Naive thymus-derived CD8-positive, alpha-beta T cell (primary cell): Measurements from ENCODE around the gene AKAP17A. TPM values are rescaled to one million over a fixed set of nuclear protein-coding genes. Genes with fewer than 3 reads are reported as not detected.
"Not testable (repeated sequence)": the region's sequence is repeated elsewhere in the genome, so short reads cannot be mapped to it uniquely, and the experiment has no call there.

ENCODE experiments used
- ATAC-seq, 2 donors: fragments of 150-1000 bp; cut with Tn5 transposase in 1 of 2; sonication (Bioruptor Pico), chemical (Tn5 transposase) in 1 of 2; 1 replicate in 1 of 2; 2 replicates in 1 of 2; pipeline ENCODE4 v1.10.0; 2021; ENCODE audit warnings: mild to moderate bottlenecking in 2 of 2, moderate library complexity in 2 of 2
- POLR2A ChIA-PET: fragments of 350-600 bp; sonication (Branson Sonifier 250); formaldehyde crosslinking; loops from one replicate; lab custom pipeline; 2021; ENCODE audit warnings: antibody characterized with exemption; lab: Charles Lee
- DNase-seq, 10 donors: peaks; one replicate each; pipeline versions ENCODE4 v3.0.0 to v3.0.0-alpha.2; 2020 to 2022
- H3K27ac Mint-ChIP-seq, 10 donors: one replicate each; pipeline ENCODE4 v1.8.0; 2020 to 2022; ENCODE audit warnings: mild to moderate bottlenecking in 10 of 10, mixed read lengths in 10 of 10, moderate library complexity in 4 of 10, inconsistent platforms in 1 of 10
- H3K27me3 Mint-ChIP-seq, 5 donors: one replicate each; pipeline ENCODE4 v1.8.0; 2021 to 2022; ENCODE audit warnings: mixed read lengths in 5 of 5
- H3K36me3 Mint-ChIP-seq, 3 donors: one replicate each; pipeline ENCODE4 v1.8.0; 2020 to 2022; ENCODE audit warnings: mixed read lengths in 3 of 3, mild to moderate bottlenecking in 2 of 3, inconsistent platforms in 1 of 3
- H3K4me1 Mint-ChIP-seq, 4 donors: one replicate each; pipeline ENCODE4 v1.8.0; 2021 to 2022; ENCODE audit warnings: mixed read lengths in 4 of 4
- H3K4me3 Mint-ChIP-seq, 10 donors: one replicate each; pipeline ENCODE4 v1.8.0; 2020 to 2022; ENCODE audit warnings: mild to moderate bottlenecking in 10 of 10, mixed read lengths in 10 of 10, moderate library complexity in 6 of 10, inconsistent platforms in 1 of 10
- H3K9me3 Mint-ChIP-seq, 9 donors: one replicate each; pipeline ENCODE4 v1.8.0; 2020 to 2022; ENCODE audit warnings: mixed read lengths in 9 of 9, mild to moderate bottlenecking in 3 of 9, inconsistent platforms in 1 of 9, moderate library complexity in 1 of 9
- polyA plus RNA-seq, 3 donors: library from polyadenylated mRNA; unstranded; fragments of 300-500 nt; fragmentation: Illumina TruSeq; gene quantifications; one replicate each; pipeline ENCODE4 v1.2.3, GENCODE V29; 2021
- total RNA-seq, 8 experiments: library from RNA in 2 of 8; stranded (reverse) in 2 of 8; gene quantifications; one replicate each; pipeline ENCODE4 v1.2.3 and lab custom pipeline; 2021 to 2026

The AKAP17A gene
- total and polyA plus RNA-seq, 5 experiments from 2014 or later = 16.8 to 159 (median 56.3) TPM

GRCh38 chrX:1618689-1619088 lies 27.3 kb downstream of the AKAP17A start:
- no peak for DNase-seq
- ATAC-seq = no peak
- POLR2A ChIA-PET = no interaction called here
- H3K27me3 Mint-ChIP-seq = no peaks in the 10 kb centered on the region
- H3K9me3 Mint-ChIP-seq = no peaks in the 10 kb centered on the region
- H3K4me1 Mint-ChIP-seq = peaks cover 0 to 21% (median 8%) of the 10 kb centered on the region in 4 donors
- peak overlapping the region in 1 of 10 donors; percentile 87 for H3K27ac Mint-ChIP-seq
- no peak overlapping the region for H3K4me3 Mint-ChIP-seq
- H3K36me3 Mint-ChIP-seq = no peaks in the 10 kb centered on the region

- no peak for DNase-seq
- Mint-ChIP-seq H3K36me3 (no peaks in the 10 kb centered on the region), H3K9me3 (no peaks in the 10 kb centered on the region), H3K27me3 (no peaks in the 10 kb centered on the region), H3K4me1 (peaks cover 0 to 24% (median 10%) of the 10 kb centered on the region in 4 donors), H3K27ac (peak overlapping the region in 3 of 10 donors; percentile 54 to 82 (median 60)), H3K4me3 (no peak overlapping the region)
- POLR2A ChIA-PET = no interaction called here
- ATAC-seq = no peak
Measured at GRCh38 chrX:1623691-1624090, 32.3 kb downstream of the AKAP17A start.

- H3K36me3 Mint-ChIP-seq, H3K9me3 Mint-ChIP-seq, H3K27me3 Mint-ChIP-seq, POLR2A ChIA-PET, DNase-seq, ATAC-seq, H3K4me3 Mint-ChIP-seq: not testable (repeated sequence)
- Mint-ChIP-seq H3K27ac (peak overlapping the region in 3 of 10 donors; percentile 54 to 82 (median 60)), H3K4me1 (peaks cover 0 to 22% (median 10%) of the 10 kb centered on the region in 4 donors)
Measured at GRCh38 chrX:1624158-1624860, 32.9 kb downstream of the AKAP17A start.

GRCh38 chrX:1624861-1625215 lies 33.4 kb downstream of the AKAP17A start:
- DNase-seq, H3K4me3 Mint-ChIP-seq, H3K36me3 Mint-ChIP-seq, H3K9me3 Mint-ChIP-seq, ATAC-seq, POLR2A ChIA-PET, H3K27me3 Mint-ChIP-seq: not testable (repeated sequence)
- H3K27ac Mint-ChIP-seq = peak overlapping the region in 1 of 10 donors; percentile 37
- peaks cover 0 to 22% (median 12%) of the 10 kb centered on the region in 4 donors for H3K4me1 Mint-ChIP-seq

GRCh38 chrX:1629244-1629643 lies 37.8 kb downstream of the AKAP17A start:
- no peak for DNase-seq
- POLR2A ChIA-PET = no interaction called here
- ATAC-seq = no peak
- Mint-ChIP-seq H3K9me3 (no peaks in the 10 kb centered on the region), H3K27ac (peak overlapping the region in 3 of 10 donors; percentile 42 to 80 (median 54)), H3K4me3 (no peak overlapping the region), H3K36me3 (no peaks in the 10 kb centered on the region), H3K4me1 (peaks cover 0 to 9% (median 0%) of the 10 kb centered on the region in 4 donors), H3K27me3 (no peaks in the 10 kb centered on the region)

GRCh38 chrX:1646009-1646408 lies 54.6 kb downstream of the AKAP17A start:
- no peaks in the 10 kb centered on the region for H3K36me3 Mint-ChIP-seq
- no peak for DNase-seq
- POLR2A ChIA-PET = no interaction called here

GRCh38 chrX:1649621-1650020 lies 58.2 kb downstream of the AKAP17A start:
- Mint-ChIP-seq H3K9me3 (peaks cover 0 to 14% (median 5%) of the 10 kb centered on the region in 9 donors), H3K27me3 (peaks cover 0 to 2% (median 0%) of the 10 kb centered on the region in 5 donors), H3K4me3 (no peak overlapping the region), H3K36me3 (no peaks in the 10 kb centered on the region), H3K27ac (no peak overlapping the region), H3K4me1 (peaks cover 6 to 12% (median 7%) of the 10 kb centered on the region in 4 donors)
- no peak for DNase-seq
- POLR2A ChIA-PET = no interaction called here
- no peak for ATAC-seq

More at GRCh38 chrX:1646009-1646408, 54.6 kb downstream of the AKAP17A start:
- no peak for ATAC-seq
- Mint-ChIP-seq H3K27me3 (peaks cover 0 to 2% (median 0%) of the 10 kb centered on the region in 5 donors), H3K27ac (peak overlapping the region in 1 of 10 donors; percentile 67), H3K4me3 (no peak overlapping the region), H3K4me1 (peaks cover 3 to 6% (median 4%) of the 10 kb centered on the region in 4 donors), H3K9me3 (peaks cover 0 to 14% (median 5%) of the 10 kb centered on the region in 9 donors)

Other genes with a start within 250 kb of the AKAP17A start
- gene SLC25A6, start 199.5 kb upstream of the AKAP17A start, total RNA-seq = 100 to 1,000 TPM; 251 to 254 TPM
- gene SLC25A6, start 199.5 kb upstream of the AKAP17A start, polyA plus RNA-seq = 100 to 1,000 TPM; 427 to 622 (median 526) TPM
- gene ASMTL, start 138.7 kb upstream of the AKAP17A start, total RNA-seq = 10 to 100 TPM; 24.9 to 27.2 TPM
- 10 to 100 TPM; 37.8 to 43.6 (median 42.3) TPM for gene ASMTL, start 138.7 kb upstream of the AKAP17A start, polyA plus RNA-seq
- gene P2RY8, start 54.4 kb upstream of the AKAP17A start, total RNA-seq = 100 to 1,000 TPM; 131 to 132 TPM
- 100 to 1,000 TPM; 163 to 190 (median 169) TPM for gene P2RY8, start 54.4 kb upstream of the AKAP17A start, polyA plus RNA-seq
- not detected for gene ASMT, start 23.5 kb downstream of the AKAP17A start, total RNA-seq
- not detected for gene ASMT, start 23.5 kb downstream of the AKAP17A start, polyA plus RNA-seq